ENCODE measurements around the gene CEP104. TPM values are rescaled to one million over a fixed set of nuclear protein-coding genes. Genes with fewer than 3 reads are reported as not detected.
"Not testable (repeated sequence)": the region's sequence is repeated elsewhere in the genome, so short reads cannot be mapped to it uniquely, and the experiment has no call there.

CEP104 gene
- total RNA-seq, 1 experiment from 2014 or later = 44.1 TPM

DNA sequence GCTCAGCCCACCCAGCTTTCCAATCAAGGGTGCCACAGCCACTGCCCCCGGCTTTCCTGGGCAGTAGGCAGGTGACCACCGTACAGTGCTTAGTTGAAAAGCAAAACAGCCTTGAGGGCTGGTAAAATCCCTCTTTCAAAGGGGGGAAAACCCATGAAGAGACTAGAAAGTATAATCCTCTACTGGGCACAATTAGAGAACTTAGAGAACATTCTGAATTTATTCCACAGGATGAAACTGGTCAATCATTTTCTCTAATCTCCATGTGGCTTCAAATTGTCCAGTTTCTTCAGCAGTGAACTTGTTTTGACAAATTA lies 45.5 kb downstream of the CEP104 start:
- H3K4me2 ChIP-seq (ENCODE audit: low read length) = peak overlapping the region; percentile 59
- H4K20me1 ChIP-seq (ENCODE audit: insufficient read depth) = no peaks in the 10 kb centered on the region
- DNase-seq (ENCODE audit: low read depth, low spot score) = no peak
- intact Hi-C loops (cut with micrococcal nuclease) = no loop called here
- ChIA-PET POLR2A (no interaction called here), RAD21 (ENCODE audit: low non-redundant PET in 1 of 2, low total read pairs in 2 of 2, uncharacterized antibody in 2 of 2, unreplicated experiment in 2 of 2) (no interaction called here), CTCF (no interaction called here)
- no peaks in the 10 kb centered on the region for H3K27me3 ChIP-seq (ENCODE audit: insufficient read depth, low read length)
- H2AFZ ChIP-seq (ENCODE audit: low read depth, low read length, poor library complexity, severe bottlenecking) = no peak overlapping the region
- BruUV-seq (replicated peaks) = no TSS peak
- H3K9me3 ChIP-seq (ENCODE audit: control insufficient read depth in 1 of 2, insufficient read depth in 1 of 2, low read depth in 1 of 2, low read length in 2 of 2) = peaks cover 0 to 10% of the 10 kb centered on the region in 2 experiments; a peak in 2 of 4 replicates
- no peak for ATAC-seq
- H3K36me3 ChIP-seq (ENCODE audit: control insufficient read depth in 1 of 2, insufficient read depth in 2 of 2, low read length in 2 of 2) = no peaks in the 10 kb centered on the region
- H3K27ac ChIP-seq (ENCODE audit: low read depth, low read length) = no peak overlapping the region
- peak overlapping the region in 1 of 2 experiments; percentile 22; a peak in 1 of 4 replicates for H3K4me3 ChIP-seq (replicated peaks in 1 of 2; ENCODE audit: low read depth in 1 of 2, low read length in 2 of 2)
- TF ChIP-seq ELF1 (IDR thresholded peaks at IDR 0.05; ENCODE audit: borderline replicate concordance, low read depth) = no peak
- TF ChIP-seq, protein P1, sequence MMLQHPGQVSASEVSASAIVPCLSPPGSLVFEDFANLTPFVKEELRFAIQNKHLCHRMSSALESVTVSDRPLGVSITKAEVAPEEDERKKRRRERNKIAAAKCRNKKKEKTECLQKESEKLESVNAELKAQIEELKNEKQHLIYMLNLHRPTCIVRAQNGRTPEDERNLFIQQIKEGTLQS (IDR thresholded peaks at IDR 0.05) = no peak
- no peak for TF ChIP-seq EGR1 (IDR thresholded peaks at IDR 0.05; ENCODE audit: low read depth)
- TF ChIP-seq, protein P2, sequence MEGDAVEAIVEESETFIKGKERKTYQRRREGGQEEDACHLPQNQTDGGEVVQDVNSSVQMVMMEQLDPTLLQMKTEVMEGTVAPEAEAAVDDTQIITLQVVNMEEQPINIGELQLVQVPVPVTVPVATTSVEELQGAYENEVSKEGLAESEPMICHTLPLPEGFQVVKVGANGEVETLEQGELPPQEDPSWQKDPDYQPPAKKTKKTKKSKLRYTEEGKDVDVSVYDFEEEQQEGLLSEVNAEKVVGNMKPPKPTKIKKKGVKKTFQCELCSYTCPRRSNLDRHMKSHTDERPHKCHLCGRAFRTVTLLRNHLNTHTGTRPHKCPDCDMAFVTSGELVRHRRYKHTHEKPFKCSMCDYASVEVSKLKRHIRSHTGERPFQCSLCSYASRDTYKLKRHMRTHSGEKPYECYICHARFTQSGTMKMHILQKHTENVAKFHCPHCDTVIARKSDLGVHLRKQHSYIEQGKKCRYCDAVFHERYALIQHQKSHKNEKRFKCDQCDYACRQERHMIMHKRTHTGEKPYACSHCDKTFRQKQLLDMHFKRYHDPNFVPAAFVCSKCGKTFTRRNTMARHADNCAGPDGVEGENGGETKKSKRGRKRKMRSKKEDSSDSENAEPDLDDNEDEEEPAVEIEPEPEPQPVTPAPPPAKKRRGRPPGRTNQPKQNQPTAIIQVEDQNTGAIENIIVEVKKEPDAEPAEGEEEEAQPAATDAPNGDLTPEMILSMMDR (IDR thresholded peaks at IDR 0.05 in 2 of 3, conservative IDR thresholded peaks at IDR 0.05 in 1 of 3; ENCODE audit: borderline replicate concordance in 1 of 3, insufficient read depth in 1 of 3, low read depth in 2 of 3, low read length in 2 of 3) = no peak
- TF ChIP-seq JUND (IDR thresholded peaks at IDR 0.05) = no peak
- no peak for TF ChIP-seq POLR2A (IDR thresholded peaks at IDR 0.05; ENCODE audit: borderline replicate concordance, extremely low read depth, insufficient read depth, insufficient read length)
- H3K4me1 ChIP-seq (ENCODE audit: control insufficient read depth in 1 of 2, insufficient read depth in 2 of 2, low read length in 2 of 2) = peaks cover 7 to 10% of the 10 kb centered on the region in 2 experiments; a peak in 3 of 4 replicates
- no peaks in the 10 kb centered on the region for H3K79me2 ChIP-seq (ENCODE audit: insufficient read depth, low read length)
- no peaks in the 10 kb centered on the region for H3K9me2 ChIP-seq (ENCODE audit: insufficient read depth)
- no peak overlapping the region for H3K9ac ChIP-seq (ENCODE audit: low read length)

DNA sequence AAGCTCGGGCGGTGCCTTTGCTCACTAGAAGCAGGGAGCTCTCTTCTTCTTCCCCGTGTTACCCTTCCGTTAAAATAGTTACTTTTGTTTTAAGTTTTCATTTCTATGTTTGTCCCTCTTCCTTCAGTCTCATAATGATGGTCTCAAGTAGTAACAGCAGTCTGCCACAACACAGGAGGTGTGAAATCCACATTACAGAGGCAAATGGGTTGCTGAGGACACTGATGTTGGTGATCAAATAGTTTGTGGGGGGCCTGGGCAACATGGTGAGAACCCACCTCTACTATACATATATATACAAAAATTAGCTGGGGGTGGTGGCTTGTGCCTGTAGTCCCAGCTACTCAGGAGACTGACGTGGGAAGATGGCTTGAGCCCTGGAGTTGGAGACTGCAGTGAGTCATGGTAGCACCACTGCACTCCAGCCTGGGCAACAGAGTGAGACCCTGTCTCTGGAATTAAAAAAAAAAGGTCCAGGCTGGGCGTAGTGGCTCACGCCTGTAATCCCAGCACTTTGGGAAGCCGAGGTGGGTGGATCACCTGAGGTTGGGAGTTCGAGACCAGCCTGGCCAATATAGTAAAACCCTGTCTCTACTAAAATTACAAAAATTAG lies 46.8 kb downstream of the CEP104 start:
- H3K9me2 ChIP-seq (ENCODE audit: insufficient read depth); BruUV-seq (replicated peaks); RAD21 ChIA-PET (ENCODE audit: low non-redundant PET in 1 of 2, low total read pairs in 2 of 2, uncharacterized antibody in 2 of 2, unreplicated experiment in 2 of 2); H4K20me1 ChIP-seq (ENCODE audit: insufficient read depth); H3K79me2 ChIP-seq (ENCODE audit: insufficient read depth, low read length); H3K9ac ChIP-seq (ENCODE audit: low read length); H3K4me3 ChIP-seq (replicated peaks in 1 of 2; ENCODE audit: low read depth in 1 of 2, low read length in 2 of 2); DNase-seq (ENCODE audit: low read depth, low spot score); intact Hi-C loops (cut with micrococcal nuclease); POLR2A ChIA-PET; H3K4me1 ChIP-seq (ENCODE audit: control insufficient read depth in 1 of 2, insufficient read depth in 2 of 2, low read length in 2 of 2); H2AFZ ChIP-seq (ENCODE audit: low read depth, low read length, poor library complexity, severe bottlenecking); H3K4me2 ChIP-seq (ENCODE audit: low read length); ATAC-seq; H3K27me3 ChIP-seq (ENCODE audit: insufficient read depth, low read length); H3K36me3 ChIP-seq (ENCODE audit: control insufficient read depth in 1 of 2, insufficient read depth in 2 of 2, low read length in 2 of 2); H3K27ac ChIP-seq (ENCODE audit: low read depth, low read length): not testable (repeated sequence)
- peaks cover 0 to 10% of the 10 kb centered on the region in 2 experiments; a peak in 2 of 4 replicates for H3K9me3 ChIP-seq (ENCODE audit: control insufficient read depth in 1 of 2, insufficient read depth in 1 of 2, low read depth in 1 of 2, low read length in 2 of 2)
- CTCF ChIA-PET = interaction anchor here (1.2 kb wide), 1 partner anchor 36 kb away, joined by 3 read pairs; no protein-coding TSS in a partner anchor

All from HCT116 (cell line).